Muscle layer of duodenum (tissue), 2 donors: Measurements from ENCODE around the gene OSBPL10.

Experiments used
- H3K27ac ChIP-seq: one replicate; pipeline ENCODE4 v1.7.0; 2013; ENCODE audit warnings: mild to moderate bottlenecking, low read length
- H3K27me3 ChIP-seq: one replicate; pipeline ENCODE4 v1.7.0; 2013; ENCODE audit warnings: low read depth, mild to moderate bottlenecking, control low read depth, low read length
- H3K36me3 ChIP-seq, 2 donors: one replicate each; pipeline ENCODE4 v1.7.0; 2013; ENCODE audit warnings: low read length in 2 of 2, control low read depth in 1 of 2, mild to moderate bottlenecking in 1 of 2; ENCODE audit not compliant: insufficient read depth in 2 of 2, control insufficient read depth in 1 of 2
- H3K4me1 ChIP-seq, 2 donors: one replicate each; pipeline ENCODE4 v1.7.0; 2013; ENCODE audit warnings: low read length in 2 of 2, mild to moderate bottlenecking in 2 of 2, control low read depth in 1 of 2, moderate library complexity in 1 of 2; ENCODE audit not compliant: insufficient read depth in 2 of 2, control insufficient read depth in 1 of 2
- H3K4me3 ChIP-seq, 2 donors: one replicate each; pipeline ENCODE4 v1.7.0; 2013; ENCODE audit warnings: low read length in 2 of 2, low read depth in 1 of 2, mild to moderate bottlenecking in 1 of 2
- H3K9me3 ChIP-seq, 2 donors: one replicate each; pipeline ENCODE4 v1.7.0; 2013; ENCODE audit warnings: low read length in 2 of 2, control low read depth in 1 of 2, mild to moderate bottlenecking in 1 of 2; ENCODE audit not compliant: control insufficient read depth in 1 of 2
- donor health status: healthy.

Gene OSBPL10

DNA sequence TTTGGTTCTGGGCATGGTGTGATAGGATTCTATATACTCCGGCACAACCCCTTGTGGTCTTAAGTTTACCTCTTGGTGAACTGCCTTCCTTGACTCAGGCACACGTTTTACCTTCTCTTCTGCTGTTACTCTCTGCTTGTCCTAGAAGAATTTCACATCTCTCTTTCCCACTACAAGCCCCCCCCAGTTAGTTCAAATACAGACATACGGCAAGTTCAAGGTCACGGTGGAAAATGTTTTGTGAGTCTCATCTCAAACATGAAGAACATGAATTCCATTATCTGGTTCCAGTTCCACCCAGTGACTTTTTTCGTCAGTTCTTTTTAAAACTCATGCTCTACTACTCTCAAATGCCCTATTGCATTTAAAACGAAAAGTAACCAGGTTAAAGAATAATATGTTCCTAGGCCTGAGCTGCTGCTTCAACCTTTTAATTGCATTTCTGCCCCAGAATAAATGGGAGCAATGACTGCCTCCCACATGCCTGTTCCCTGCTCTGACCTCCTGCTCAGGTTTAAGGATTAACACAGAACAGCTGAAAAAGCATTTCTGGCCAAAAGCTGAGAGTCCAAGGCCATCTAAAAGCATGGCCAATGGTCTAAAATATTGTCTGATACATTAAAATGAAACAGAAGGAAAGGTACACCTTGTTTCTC, 132.8 kb downstream of the OSBPL10 start:
- H3K4me1 ChIP-seq: no peaks in the 10 kb centered on the region
- no peaks in the 10 kb centered on the region for H3K9me3 ChIP-seq
- H3K36me3 ChIP-seq: no peaks in the 10 kb centered on the region
- H3K27me3 ChIP-seq: no peaks in the 10 kb centered on the region
- no peak overlapping the region for H3K27ac ChIP-seq
- no peak overlapping the region for H3K4me3 ChIP-seq

DNA sequence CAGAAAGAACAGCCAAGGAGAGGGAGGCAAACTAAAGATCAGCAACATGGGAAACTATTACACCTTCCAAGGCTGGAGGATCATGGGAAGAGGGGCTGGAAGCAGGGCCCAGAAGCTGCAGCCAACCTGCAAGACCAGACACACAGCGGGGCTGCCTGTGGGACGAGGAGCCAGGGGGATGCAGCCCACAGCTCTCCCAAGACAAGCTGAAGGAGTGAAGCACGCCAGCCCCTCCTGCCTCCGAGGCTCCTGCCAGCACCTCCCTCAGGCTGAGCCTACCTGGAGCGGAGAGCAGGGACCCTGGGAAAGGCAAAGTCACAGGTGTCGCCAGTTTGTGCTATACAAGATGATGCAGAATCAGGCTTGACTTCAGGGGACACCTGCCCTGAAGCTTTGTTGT, 133.3 kb downstream of the OSBPL10 start:
- H3K27ac ChIP-seq: no peak overlapping the region
- no peak overlapping the region for H3K4me3 ChIP-seq
- H3K27me3 ChIP-seq: no peaks in the 10 kb centered on the region
- H3K36me3 ChIP-seq: no peaks in the 10 kb centered on the region
- H3K9me3 ChIP-seq: no peaks in the 10 kb centered on the region
- no peaks in the 10 kb centered on the region for H3K4me1 ChIP-seq

DNA sequence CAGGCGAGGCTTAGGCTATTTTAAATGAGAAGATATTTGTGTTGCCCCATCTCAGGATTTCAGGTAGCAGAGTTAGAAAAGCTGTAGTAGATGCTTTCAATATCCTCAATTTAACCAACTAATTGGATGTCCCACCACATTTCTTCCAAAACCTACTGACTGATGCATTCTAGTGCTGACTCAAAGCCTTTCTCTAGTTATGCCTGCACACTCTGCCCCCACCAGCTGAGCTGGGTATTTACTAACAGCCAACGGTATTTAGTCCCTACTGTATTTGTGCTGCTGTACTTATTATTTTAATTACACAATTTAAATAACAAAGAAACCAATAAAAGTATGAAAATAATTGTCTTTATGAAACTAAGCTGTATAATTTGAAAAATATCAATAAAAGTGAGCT, 139.5 kb downstream of the OSBPL10 start:
- Histone ChIP-seq H3K4me3 (no peak overlapping the region), H3K4me1 (no peaks in the 10 kb centered on the region), H3K36me3 (no peaks in the 10 kb centered on the region), H3K9me3 (no peaks in the 10 kb centered on the region), H3K27ac (no peak overlapping the region), H3K27me3 (no peaks in the 10 kb centered on the region)

DNA sequence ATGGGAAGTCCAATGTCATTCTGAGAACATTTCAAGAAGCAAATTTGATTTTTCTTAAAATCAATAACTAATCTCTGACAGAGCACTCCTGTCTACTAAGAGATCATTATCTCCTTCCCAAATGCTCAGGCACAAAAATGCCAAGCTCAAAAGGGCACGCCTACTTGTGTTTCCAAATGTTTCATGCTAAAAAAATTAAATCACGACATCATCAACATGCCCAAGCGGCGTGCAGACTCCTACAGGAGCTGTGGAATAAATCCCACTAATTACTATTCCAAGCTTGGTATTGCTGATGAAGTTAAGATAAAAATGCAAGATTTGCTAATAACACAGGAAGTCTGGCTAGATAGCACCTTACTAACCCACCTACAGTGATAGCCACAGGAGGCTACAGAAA, 140.8 kb downstream of the OSBPL10 start:
- no peaks in the 10 kb centered on the region for H3K27me3 ChIP-seq
- no peak overlapping the region for H3K27ac ChIP-seq

DNA sequence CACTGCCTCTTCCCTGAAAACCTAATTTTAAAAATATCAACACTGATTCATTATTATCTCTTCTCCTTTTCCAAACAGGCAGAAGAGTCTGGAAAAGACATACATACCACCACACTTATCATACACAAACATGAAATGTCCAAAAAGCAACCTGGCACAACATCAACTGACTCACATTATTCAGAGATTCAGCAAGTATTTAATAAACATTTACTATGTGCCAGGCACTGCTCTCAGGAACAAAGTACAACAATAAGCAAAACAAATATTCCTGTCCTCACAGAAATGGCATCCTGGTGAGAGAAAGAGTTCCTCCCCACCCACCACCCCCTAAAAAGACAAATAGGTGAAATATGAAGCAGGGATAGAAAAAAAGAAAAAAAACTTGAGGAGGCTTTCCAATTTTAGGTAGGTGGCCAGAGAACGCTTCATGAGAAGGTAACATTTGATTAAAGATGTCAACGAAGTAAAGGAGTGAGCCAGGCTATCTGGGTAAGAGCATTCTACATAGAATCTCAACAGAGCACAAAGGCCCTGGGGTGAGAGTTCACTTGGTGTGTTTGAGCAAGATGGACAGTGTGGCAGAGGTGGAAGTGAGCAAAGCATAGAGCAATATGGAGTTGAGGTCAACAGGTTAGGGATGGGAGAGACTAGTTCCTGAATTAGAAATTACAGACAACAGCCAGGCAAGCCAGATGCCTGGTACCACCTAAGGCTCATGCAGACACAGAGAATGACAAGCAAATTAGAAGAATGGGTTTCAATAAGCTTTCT, 141.7 kb downstream of the OSBPL10 start:
- Histone ChIP-seq H3K27me3 (no peaks in the 10 kb centered on the region), H3K27ac (no peak overlapping the region), H3K9me3 (no peaks in the 10 kb centered on the region), H3K4me3 (no peak overlapping the region), H3K4me1 (no peaks in the 10 kb centered on the region), H3K36me3 (no peaks in the 10 kb centered on the region)

More for the DNA sequence above, 140.8 kb downstream of the OSBPL10 start:
- no peaks in the 10 kb centered on the region for H3K9me3 ChIP-seq
- H3K4me3 ChIP-seq: no peak overlapping the region
- H3K36me3 ChIP-seq: no peaks in the 10 kb centered on the region
- H3K4me1 ChIP-seq: no peaks in the 10 kb centered on the region

DNA sequence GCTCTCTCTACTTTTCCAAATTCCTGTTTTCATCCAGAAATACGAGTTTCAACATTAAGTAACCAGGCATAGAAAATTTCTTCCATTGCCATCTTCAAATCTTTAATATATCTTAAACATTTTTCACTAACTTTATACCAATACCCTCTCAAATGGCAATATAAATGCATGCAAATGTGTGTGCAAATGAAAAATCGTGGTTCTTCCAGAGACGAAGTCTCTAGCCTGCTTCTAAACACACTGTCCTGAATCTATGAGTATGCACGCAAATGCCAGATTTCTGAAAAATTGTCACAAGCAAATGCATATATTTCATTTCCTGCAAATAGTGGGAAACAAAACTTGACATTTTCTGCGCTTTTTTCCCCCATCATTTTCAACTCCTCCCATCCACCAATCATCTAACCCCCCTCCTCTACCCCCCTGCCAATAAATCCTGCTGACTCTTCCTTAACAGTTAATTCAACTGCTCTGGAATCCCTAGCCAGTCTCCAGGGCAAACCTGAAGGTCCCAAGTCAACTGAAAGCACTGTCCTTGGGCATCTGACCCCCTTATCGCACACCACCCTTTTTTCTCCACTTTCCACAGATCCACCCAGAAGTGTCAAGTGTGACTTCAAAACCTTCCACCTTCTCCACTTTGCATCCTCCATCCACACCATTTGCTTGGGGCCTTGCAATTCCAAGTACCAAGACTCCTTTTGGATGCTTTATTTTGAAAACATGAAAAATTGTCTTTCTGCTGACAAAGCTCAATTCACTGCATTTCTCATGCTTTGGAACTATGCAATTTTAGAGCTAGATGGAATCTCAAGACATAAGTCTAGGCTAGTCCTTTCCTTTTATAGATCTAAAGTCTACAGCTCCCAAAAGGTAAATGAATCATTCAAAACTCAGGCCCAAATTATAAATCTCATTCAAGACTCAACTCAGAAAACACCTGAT, 144.7 kb downstream of the OSBPL10 start:
- H3K27me3 ChIP-seq: no peaks in the 10 kb centered on the region
- H3K27ac ChIP-seq: no peak overlapping the region
- no peaks in the 10 kb centered on the region for H3K36me3 ChIP-seq
- H3K9me3 ChIP-seq: no peaks in the 10 kb centered on the region
- no peak overlapping the region for H3K4me3 ChIP-seq
- no peaks in the 10 kb centered on the region for H3K4me1 ChIP-seq

DNA sequence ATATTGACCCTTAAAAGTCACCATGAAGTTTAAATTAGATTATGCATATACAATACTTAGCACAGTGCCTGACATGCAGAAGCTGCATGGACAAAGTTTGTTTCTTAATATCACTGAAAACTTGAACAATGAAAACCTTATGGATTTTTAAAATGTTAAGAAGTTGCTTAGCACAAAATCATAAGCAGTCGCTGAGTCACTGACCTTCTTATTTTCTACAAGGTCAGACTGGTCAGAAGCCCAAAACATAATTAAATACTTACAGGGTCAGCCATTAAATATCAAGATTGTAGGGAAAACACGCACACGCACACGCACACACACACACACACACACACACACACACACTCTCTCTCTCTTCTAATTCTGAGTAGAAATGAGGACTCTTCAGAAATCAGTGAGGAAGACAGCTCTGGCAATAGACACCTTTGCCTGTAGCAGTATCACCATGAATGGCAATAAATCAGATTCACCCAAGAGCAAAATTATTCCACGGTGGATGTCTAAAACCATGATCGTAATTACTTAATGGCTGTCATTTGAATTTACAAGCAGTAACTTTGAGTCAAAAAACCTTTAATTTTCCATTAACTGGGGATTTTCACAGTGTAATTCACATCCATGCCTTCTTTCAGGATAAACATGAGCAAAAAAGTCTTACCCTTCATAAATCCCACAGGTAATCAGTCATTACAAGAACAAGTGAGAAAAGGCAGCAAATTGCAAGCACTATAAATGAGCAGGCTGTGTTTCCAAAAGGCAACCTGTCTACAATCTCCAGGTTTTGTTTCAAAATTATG, 147.5 kb downstream of the OSBPL10 start:
- no peaks in the 10 kb centered on the region for H3K9me3 ChIP-seq
- no peaks in the 10 kb centered on the region for H3K4me1 ChIP-seq
- H3K27ac ChIP-seq: no peak overlapping the region

DNA sequence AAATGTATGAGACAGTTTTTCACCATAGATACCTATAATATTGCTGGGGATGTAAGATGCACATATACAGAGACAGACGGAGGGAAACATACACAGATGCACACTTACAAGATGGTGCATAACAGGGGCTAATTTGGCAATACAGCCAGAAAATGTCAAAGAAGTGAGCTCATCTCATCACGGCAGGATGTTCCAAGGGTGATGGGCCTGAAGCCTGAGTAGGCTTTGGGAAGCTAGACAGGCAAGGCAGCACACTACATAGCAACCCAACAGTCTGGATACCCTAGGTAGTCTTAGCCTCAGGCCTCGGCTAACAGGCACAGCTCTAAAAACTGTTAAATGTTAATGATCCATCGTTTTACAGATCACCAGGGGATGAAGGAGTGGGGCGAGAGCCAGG, 148.5 kb downstream of the OSBPL10 start:
- Histone ChIP-seq H3K4me3 (no peak overlapping the region), H3K36me3 (no peaks in the 10 kb centered on the region), H3K9me3 (no peaks in the 10 kb centered on the region)

More for the DNA sequence above, 147.5 kb downstream of the OSBPL10 start:
- Histone ChIP-seq H3K4me3 (no peak overlapping the region), H3K36me3 (no peaks in the 10 kb centered on the region), H3K27me3 (no peaks in the 10 kb centered on the region)

DNA sequence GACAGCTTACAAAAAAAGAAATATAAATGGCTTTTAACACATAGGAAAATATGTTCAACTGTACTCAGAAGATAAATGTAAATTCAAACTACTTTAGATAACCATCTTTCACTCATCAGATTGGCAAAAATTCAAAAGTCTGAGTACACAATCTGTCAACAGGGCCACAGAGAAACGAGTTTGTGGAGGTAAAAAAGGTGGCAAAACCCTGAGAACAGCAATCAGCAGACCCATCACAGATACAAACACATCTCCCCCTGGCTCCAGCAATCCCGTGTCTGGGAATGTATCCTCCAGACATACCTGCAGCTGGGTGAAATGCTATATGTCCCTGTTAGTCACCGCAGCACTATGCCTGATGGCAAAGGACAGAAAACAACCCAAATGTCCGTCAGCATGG, 149.5 kb downstream of the OSBPL10 start:
- Histone ChIP-seq H3K9me3 (no peaks in the 10 kb centered on the region), H3K4me3 (no peak overlapping the region), H3K27ac (no peak overlapping the region), H3K36me3 (no peaks in the 10 kb centered on the region), H3K4me1 (no peaks in the 10 kb centered on the region), H3K27me3 (no peaks in the 10 kb centered on the region)

More for the DNA sequence above, 148.5 kb downstream of the OSBPL10 start:
- H3K27ac ChIP-seq: no peak overlapping the region
- H3K27me3 ChIP-seq: no peaks in the 10 kb centered on the region
- no peaks in the 10 kb centered on the region for H3K4me1 ChIP-seq

DNA sequence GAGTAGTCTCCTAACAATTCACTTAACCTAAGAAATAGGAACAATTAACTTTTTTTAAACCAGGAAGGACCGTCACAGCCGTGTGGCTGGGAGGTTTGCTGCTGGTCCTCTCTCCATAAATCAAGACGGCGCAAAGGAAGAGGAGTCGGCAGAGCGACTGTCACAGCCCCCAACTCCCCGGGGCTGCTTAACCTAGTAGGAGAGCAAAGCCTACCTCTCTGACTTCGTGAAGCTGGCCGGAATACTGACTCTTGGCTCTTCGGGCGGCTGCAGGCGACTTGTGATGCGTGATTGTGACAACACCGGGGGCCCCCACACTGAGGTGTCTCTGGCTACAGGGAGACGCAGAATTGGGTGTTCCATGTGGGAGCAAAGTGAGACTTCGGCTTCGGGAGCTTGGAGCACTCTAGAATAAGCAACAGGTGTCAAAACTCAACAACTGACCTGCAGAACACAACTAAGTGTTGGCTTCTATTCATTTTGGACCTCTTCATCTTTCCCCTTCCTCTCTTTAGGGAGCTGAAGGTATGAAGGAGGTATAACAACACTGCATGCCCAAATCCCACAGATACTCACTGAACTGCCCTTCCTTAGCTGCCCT, 151.1 kb downstream of the OSBPL10 start:
- Histone ChIP-seq H3K36me3 (no peaks in the 10 kb centered on the region), H3K27me3 (no peaks in the 10 kb centered on the region), H3K9me3 (no peaks in the 10 kb centered on the region), H3K27ac (no peak overlapping the region), H3K4me1 (no peaks in the 10 kb centered on the region), H3K4me3 (no peak overlapping the region)
